Effector memory CD4-positive, alpha-beta T cell (primary cell): ENCODE measurements around the gene PROKR2.

Experiments
- DNase-seq, 3 donors: peaks; one replicate each; pipeline ENCODE4 v3.0.0-alpha.2; 2020
- H3K27ac ChIP-seq: 2 replicates; pipeline ENCODE4 v1.7.0; 2013; ENCODE audit warnings: mild to moderate bottlenecking, low read length, moderate library complexity; ENCODE audit not compliant: insufficient read depth, poor library complexity, severe bottlenecking
- H3K27me3 ChIP-seq: replicated peaks from 2 replicates; pipeline ENCODE4 v1.7.0; 2013; ENCODE audit warnings: mild to moderate bottlenecking, low read length; ENCODE audit not compliant: insufficient read depth, control insufficient read depth, poor library complexity, severe bottlenecking
- H3K36me3 ChIP-seq: 2 replicates; pipeline ENCODE4 v1.7.0; 2013; ENCODE audit warnings: mild to moderate bottlenecking, low read length, moderate library complexity; ENCODE audit not compliant: control insufficient read depth, insufficient read depth
- H3K4me1 ChIP-seq: 2 replicates; pipeline ENCODE4 v1.7.0; 2013; ENCODE audit warnings: low read length, mild to moderate bottlenecking; ENCODE audit not compliant: control insufficient read depth, insufficient read depth, poor library complexity, severe bottlenecking
- H3K4me3 ChIP-seq: 2 replicates; pipeline ENCODE4 v1.7.0; 2013; ENCODE audit warnings: low read length, low read depth, mild to moderate bottlenecking; ENCODE audit not compliant: insufficient read depth, poor library complexity, severe bottlenecking
- H3K9me3 ChIP-seq: 2 replicates; pipeline ENCODE4 v1.7.0; 2013; ENCODE audit warnings: mild to moderate bottlenecking, low read length, moderate library complexity; ENCODE audit not compliant: control insufficient read depth

The PROKR2 gene

DNA sequence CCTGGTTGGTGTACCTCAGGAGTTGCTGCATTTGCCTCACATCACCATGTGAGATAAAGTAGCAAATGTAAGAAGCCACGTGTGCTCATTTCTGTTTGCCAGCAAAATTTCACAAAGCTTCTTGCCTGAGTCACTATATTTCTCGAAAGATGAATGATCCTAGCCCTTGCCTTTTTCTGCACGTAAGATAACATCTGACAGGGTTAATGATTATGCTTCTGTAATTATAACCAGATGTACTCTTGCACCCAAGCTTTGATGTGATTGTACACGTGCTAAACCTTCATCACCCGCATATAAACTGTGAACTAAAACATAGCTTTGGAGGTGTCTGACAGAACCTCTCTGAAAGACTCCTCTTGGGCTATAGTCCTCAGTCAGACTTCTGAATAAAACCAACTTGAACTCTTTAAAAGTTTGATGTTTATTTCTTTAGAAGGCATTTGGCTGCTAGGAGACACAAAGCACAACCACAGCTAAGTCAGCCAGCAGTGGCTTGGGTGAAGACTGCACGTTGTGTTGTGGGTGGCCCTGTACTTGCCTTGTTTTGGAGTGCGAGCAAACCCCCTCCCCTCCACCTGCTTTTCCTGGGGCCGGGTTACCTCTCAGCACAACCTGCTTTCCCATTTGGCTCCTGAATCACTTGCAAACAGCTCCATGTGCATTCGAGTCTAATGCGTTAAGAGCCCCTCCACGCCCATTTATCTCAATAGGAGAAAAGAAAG lies 19.3 kb downstream of the PROKR2 start:
- no peaks in the 10 kb centered on the region for H3K4me1 ChIP-seq
- H3K36me3 ChIP-seq: no peaks in the 10 kb centered on the region
- no peak for DNase-seq
- H3K27me3 ChIP-seq: no peaks in the 10 kb centered on the region
- no peak overlapping the region for H3K4me3 ChIP-seq
- H3K27ac ChIP-seq: no peak overlapping the region
- H3K9me3 ChIP-seq: no peaks in the 10 kb centered on the region

DNA sequence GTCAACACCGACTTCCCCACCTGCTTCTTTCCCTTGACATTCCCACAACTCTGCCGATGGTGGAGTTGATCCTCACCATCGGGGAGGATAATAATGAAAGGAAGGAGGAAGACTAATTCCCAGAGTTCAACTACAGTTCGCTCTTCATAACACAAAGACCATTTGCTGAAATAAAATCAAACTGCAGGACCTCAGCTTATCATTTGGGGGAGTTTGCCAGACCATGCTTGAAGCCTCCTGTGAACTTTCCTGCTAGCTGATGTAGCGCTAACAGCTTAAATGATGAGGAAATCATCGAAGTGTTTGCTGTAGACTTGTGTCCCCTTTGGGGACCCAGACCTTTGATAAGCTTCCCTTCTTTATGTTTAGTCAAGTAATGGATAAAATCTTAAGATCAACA lies 26.2 kb downstream of the PROKR2 start:
- DNase-seq: no peak
- Histone ChIP-seq H3K27ac (no peak overlapping the region), H3K4me1 (no peaks in the 10 kb centered on the region), H3K27me3 (no peaks in the 10 kb centered on the region), H3K36me3 (no peaks in the 10 kb centered on the region), H3K4me3 (no peak overlapping the region), H3K9me3 (no peaks in the 10 kb centered on the region)

DNA sequence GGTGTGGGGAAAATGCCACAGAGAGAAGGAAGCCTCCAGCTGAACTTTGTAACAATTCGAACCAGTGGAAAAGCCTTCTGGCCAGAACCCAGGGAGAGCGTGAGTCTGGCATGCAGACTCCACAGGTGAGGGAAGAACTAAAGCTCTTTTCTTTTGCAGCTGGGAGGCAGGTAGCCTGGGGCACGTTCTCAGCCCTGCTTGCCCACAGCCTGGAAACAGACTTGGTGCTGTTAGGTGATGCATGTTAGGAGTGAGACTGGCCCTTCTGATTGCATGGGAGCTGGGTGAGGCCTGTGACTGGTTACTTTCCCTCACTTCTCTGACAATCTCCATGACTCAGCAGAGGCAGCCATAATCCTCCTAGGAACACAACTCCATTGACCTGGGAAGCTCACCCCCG lies 34.2 kb downstream of the PROKR2 start:
- DNase-seq: no peak
- H3K27me3 ChIP-seq: no peaks in the 10 kb centered on the region

GRCh38 chr20:5279661-5280060 lies 37.1 kb downstream of the PROKR2 start:
- no peak for DNase-seq
- H3K4me1 ChIP-seq: no peaks in the 10 kb centered on the region
- no peak overlapping the region for H3K27ac ChIP-seq
- no peaks in the 10 kb centered on the region for H3K36me3 ChIP-seq
- H3K4me3 ChIP-seq: no peak overlapping the region
- H3K27me3 ChIP-seq: no peaks in the 10 kb centered on the region
- H3K9me3 ChIP-seq: no peaks in the 10 kb centered on the region

More for the DNA sequence above, 34.2 kb downstream of the PROKR2 start:
- no peaks in the 10 kb centered on the region for H3K4me1 ChIP-seq
- no peaks in the 10 kb centered on the region for H3K36me3 ChIP-seq
- no peak overlapping the region for H3K27ac ChIP-seq
- H3K4me3 ChIP-seq: no peak overlapping the region
- no peaks in the 10 kb centered on the region for H3K9me3 ChIP-seq

- Histone ChIP-seq H3K27me3 (peaks cover 7% of the 10 kb centered on the region), H3K36me3 (no peaks in the 10 kb centered on the region), H3K27ac (no peak overlapping the region), H3K9me3 (no peaks in the 10 kb centered on the region), H3K4me3 (no peak overlapping the region), H3K4me1 (no peaks in the 10 kb centered on the region)
- no peak for DNase-seq
These were observed 44.5 kb downstream of the PROKR2 start for GRCh38 chr20:5272268-5272667.

- no peaks in the 10 kb centered on the region for H3K36me3 ChIP-seq
- DNase-seq: no peak
- peaks cover 7% of the 10 kb centered on the region for H3K27me3 ChIP-seq
- no peak overlapping the region for H3K4me3 ChIP-seq
- H3K27ac ChIP-seq: no peak overlapping the region
- H3K4me1 ChIP-seq: no peaks in the 10 kb centered on the region
- H3K9me3 ChIP-seq: no peaks in the 10 kb centered on the region
These were observed 46.2 kb downstream of the PROKR2 start for GRCh38 chr20:5270603-5271002.

GRCh38 chr20:5268449-5268848 lies 48.3 kb downstream of the PROKR2 start:
- Histone ChIP-seq H3K27ac (no peak overlapping the region), H3K4me3 (no peak overlapping the region), H3K4me1 (no peaks in the 10 kb centered on the region), H3K9me3 (no peaks in the 10 kb centered on the region), H3K27me3 (peaks cover 7% of the 10 kb centered on the region), H3K36me3 (no peaks in the 10 kb centered on the region)
- DNase-seq: no peak

GRCh38 chr20:5267092-5267491 lies 49.7 kb downstream of the PROKR2 start:
- H3K27ac ChIP-seq: no peak overlapping the region
- H3K9me3 ChIP-seq: no peaks in the 10 kb centered on the region
- peaks cover 7% of the 10 kb centered on the region for H3K27me3 ChIP-seq
- no peak for DNase-seq
- H3K4me3 ChIP-seq: no peak overlapping the region
- H3K4me1 ChIP-seq: no peaks in the 10 kb centered on the region
- H3K36me3 ChIP-seq: no peaks in the 10 kb centered on the region
